NCI-H2196 (cell line): ENCODE measurements around the gene RYR1.

ENCODE experiments used
- DNase-seq: peaks from one replicate; lab custom pipeline; 2025; ENCODE audit not compliant: unreplicated experiment; lab: John Stamatoyannopoulos, UW

The RYR1 gene

GRCh38 chr19:38559428-38560401, 126.2 kb downstream of the RYR1 start:
- DNase-seq: no peak

GRCh38 chr19:38561053-38561606, 127.6 kb downstream of the RYR1 start:
- DNase-seq: no peak

DNA sequence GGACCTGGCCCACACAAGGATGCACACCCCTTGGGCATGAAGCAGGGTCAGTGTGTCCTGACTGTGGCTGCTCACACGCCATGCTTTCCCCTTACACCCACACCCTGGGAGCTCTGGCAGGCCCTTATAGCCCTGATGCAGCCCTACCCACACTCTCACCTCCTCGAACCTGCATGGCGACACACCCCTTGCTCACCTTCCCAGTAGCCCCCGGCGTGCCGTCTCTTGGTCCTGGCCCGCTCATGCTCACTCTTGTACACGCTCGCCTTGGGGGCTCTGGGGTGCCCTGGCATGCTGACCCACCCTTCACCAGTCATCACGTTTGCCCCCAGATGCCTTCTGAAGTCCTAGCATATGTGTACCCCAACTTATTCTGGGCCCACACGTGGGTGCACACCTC, 128.2 kb downstream of the RYR1 start:
- DNase-seq: no peak

GRCh38 chr19:38562096-38562495, 128.6 kb downstream of the RYR1 start:
- no peak for DNase-seq

GRCh38 chr19:38563475-38563874, 130.0 kb downstream of the RYR1 start:
- DNase-seq: no peak

- peak; percentile 28 for DNase-seq
Observed at GRCh38 chr19:38564981-38565690, 131.6 kb downstream of the RYR1 start.

GRCh38 chr19:38565691-38566105, 132.2 kb downstream of the RYR1 start:
- DNase-seq: no peak

DNA sequence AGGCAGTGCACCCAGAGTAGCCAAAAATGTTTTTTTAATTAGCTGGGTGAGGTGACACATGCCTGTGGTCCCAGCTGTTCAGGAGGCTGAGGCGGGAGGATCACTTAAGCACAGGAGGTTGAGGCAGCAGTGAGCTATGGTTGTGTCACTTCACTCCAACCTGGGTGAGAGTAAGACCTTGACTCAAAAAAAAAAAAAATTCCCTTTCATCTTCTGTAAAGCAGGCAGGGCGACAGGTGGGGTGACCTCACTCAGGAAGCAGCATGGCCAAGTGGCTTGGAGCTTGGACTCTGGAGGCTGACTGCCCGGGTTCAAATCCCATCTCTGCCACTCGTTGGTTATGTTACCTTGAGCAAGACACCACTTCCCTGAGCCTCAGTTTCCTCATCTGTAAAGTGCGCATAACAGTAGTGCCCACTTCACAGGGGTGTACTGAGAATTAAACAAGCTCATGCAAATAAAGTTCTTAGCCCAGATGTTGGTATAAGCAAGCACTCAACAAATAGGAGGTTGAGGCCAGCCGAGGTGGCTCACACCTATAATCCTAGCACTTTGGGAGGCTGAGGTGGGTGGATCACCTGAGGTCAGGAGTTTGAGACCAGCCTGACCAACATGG, 136.0 kb downstream of the RYR1 start:
- no peak for DNase-seq

DNA sequence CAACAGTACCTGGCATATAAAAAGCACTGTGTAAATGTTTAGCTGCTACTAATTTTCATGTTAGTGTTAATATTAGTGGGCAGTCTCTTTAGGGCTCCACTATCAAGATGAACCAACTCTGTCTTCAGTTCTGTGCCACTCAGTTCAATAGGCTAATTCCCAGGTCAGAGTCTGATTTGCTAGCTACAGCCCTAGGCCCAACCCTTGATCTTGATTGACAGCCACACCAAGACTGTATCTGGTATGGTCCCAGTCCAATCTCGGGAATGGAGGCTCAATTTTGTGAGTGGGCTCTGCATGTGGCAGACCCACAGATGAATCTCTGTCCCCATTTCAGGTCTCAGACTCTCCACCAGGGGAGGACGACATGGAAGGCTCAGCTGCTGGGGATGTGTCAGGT, 138.2 kb downstream of the RYR1 start:
- no peak for DNase-seq

DNA sequence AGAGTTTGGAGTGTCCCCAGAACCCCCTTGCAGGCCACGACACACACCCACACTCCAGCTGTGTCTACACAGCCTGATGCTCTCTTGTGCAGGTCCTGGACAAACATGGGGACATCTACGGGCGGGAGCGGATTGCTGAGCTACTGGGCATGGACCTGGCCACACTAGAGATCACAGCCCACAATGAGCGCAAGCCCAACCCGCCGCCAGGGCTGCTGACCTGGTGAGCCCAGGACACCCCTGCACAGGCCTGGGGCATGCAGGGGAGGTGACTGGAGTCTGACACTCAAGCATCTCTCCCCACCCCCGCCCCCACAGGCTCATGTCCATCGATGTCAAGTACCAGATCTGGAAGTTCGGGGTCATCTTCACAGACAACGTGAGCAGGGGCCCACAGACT, 144.3 kb downstream of the RYR1 start:
- DNase-seq: no peak

DNA sequence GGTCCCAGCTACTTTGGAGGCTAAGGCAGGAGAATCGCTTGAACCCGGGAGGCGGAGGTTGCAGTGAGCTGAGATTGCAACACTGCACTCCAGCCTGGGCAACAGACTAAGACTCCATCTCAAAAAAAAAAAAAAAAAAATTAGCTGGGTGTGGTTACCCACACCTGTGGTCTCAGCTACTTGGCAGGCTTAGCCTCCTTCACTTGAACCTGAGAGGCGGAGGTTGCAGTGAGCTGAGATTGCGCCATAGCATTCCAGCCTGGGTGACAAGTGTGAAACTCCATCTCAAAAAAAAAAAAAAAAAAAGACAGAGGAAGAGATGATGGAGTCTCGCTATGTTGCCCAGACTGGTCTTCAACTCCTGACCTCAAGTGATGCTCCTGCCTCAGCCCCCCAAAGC, 145.8 kb downstream of the RYR1 start:
- peak; percentile 18 for DNase-seq

DNA sequence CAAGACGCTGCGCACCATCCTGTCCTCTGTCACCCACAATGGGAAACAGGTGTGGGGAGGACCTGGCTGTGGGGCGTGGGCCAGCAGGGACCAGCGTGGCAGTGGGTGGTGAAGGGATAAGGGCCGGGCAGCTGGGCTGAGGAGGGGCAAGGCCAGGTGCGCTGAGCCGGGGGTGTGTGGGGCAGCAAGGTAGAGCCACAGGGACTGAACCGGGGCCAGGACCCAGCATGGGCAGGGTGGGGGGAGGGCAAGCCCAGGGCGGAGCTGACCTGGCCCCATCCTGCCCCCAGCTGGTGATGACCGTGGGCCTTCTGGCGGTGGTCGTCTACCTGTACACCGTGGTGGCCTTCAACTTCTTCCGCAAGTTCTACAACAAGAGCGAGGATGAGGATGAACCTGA, 146.6 kb downstream of the RYR1 start:
- no peak for DNase-seq

DNA sequence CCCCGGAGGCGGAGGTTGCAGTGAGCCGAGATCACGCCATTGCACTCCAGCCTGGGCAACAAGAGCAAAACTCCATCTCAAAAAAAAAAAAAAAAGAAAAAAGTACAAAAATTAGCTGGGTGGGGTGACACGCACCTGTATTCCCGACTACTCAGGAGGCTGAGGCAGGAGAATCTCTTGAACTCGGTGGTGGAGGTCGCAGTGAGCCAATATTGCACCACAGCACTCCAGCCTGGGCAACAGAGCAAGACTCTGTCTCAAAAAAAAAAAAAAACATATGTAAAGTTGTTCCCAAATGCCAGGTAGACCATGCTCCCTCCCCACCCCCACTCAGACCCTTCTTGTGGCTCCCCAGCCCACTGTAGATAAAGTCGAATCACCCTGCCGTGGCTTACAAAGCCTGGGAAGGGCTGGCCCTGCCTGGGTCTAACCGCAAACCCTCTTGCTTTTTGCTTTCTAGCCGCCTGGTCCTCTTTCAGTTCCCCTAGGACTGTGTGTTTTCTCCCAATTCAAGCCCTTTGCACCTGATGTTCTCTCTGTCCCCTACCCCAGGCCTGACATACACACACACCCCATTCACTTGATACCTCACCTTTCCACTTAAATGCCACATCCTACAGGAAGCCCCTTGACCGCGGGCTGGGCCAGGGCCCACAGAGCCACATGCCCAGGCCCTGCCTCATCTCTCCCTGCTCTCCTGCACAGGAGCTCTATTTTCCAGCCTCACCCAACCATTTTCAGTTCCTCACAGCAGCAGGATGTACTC, 149.9 kb downstream of the RYR1 start:
- DNase-seq: no peak

DNA sequence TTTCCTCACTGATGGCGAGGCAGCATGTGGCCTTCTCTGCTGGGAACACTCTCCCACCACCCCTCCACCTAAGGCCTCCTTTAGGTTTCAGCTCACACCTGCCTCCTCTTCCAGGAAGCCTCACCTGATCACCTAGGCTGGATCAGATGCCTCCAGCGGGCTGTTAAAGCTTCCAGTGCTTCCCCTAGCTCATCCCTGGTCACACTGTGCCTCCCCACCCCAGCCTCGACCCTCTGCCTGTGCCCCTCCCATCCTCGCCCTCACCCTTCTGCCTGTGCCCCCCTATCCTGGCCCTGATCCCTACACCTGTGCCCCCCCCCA, 150.5 kb downstream of the RYR1 start:
- DNase-seq: no peak

GRCh38 chr19:38587562-38587961, 154.1 kb downstream of the RYR1 start:
- DNase-seq: no peak

- no peak for DNase-seq
Observed at GRCh38 chr19:38588041-38588440, 154.6 kb downstream of the RYR1 start.

GRCh38 chr19:38592940-38593339, 159.4 kb downstream of the RYR1 start:
- no peak for DNase-seq

GRCh38 chr19:38596057-38596981, 162.8 kb downstream of the RYR1 start:
- DNase-seq: peak; percentile 86

DNA sequence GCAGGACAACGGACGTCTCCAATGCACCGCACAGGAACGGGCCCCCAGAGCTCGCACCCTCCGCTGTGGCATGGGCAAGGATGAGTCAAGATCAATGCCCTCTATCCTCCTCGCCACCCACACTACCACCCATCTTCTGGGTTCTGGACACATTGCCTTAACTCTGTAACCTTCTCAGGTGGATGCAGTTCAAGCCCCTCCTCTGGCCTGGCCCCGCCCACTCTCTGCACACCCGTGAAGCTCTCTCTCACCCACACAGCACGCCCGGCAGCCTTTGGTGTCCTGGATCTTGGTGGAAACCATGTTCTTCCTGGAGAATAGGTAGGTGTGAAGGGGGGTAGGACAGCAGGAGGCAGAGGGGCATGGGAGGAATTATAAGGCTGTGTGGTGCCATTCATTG, 163.6 kb downstream of the RYR1 start:
- no peak for DNase-seq

GRCh38 chr19:38599722-38600121, 166.2 kb downstream of the RYR1 start:
- no peak for DNase-seq
